DMS114 treated with DMSO at 0.1 percent for 48 hours (cell line): ENCODE data around the gene MLLT3.
"Not testable (repeated sequence)": the region's sequence is repeated elsewhere in the genome, so short reads cannot be mapped to it uniquely, and the experiment has no call there.

Source experiments
- DNase-seq: peaks from one replicate; lab custom pipeline; 2025; ENCODE audit not compliant: unreplicated experiment; lab: John Stamatoyannopoulos, UW

The MLLT3 gene

DNA sequence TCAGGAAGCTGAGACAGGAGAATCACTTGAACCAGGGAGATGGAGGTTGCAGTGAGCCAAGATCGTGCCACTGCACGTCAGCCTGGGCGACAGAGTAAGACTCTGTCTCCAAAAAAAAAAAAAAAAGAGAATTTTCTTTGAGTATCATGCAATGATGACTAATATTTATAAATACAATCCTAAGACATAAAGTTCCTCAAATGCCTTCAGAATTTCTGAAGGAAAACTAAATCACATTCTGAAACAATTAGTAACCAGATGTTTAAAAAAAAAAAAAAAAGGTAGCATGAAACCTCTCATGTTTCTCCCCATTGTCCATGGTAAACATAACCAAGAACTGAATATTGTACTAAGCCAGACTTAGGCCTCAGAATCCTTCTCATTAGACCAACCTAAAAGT lies 23.1 kb downstream of the MLLT3 start:
- no peak for DNase-seq

DNA sequence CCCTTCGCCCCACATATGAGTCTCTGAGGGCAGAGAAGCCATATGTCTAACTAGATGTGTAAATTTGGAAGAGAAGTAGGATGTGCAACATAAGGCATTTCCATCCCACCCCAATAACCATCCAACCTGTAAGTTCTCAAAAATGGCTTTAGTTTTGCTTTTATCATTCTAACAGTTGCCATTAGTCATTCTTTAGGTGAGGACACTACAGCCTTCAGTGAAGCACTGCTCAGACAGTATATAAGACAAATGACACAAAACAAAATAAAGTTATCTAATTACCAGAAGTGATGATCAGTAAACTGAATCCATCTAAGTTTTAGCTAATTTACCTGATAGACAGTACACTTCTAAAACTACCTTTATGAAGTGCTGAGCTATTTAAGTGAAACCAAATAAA lies 23.9 kb downstream of the MLLT3 start:
- no peak for DNase-seq

DNA sequence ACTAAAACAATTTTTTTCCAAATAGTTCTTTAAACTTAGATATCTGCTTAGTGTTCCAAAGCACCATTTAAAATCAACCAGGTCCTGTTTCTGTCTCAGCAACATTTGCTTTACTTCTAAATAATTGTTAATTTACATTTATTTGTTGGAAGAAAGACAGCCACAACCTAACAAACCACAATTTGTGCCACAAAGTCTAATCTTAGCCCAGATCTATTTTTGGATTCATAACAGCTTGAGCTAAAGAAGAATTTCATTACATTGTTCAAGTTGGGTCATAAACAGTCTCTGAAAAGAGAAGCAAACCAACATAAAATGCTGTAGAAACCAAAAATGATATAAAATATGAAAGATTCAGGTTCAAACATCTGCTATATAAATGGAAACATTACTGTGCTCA lies 24.4 kb downstream of the MLLT3 start:
- DNase-seq, result no peak

DNA sequence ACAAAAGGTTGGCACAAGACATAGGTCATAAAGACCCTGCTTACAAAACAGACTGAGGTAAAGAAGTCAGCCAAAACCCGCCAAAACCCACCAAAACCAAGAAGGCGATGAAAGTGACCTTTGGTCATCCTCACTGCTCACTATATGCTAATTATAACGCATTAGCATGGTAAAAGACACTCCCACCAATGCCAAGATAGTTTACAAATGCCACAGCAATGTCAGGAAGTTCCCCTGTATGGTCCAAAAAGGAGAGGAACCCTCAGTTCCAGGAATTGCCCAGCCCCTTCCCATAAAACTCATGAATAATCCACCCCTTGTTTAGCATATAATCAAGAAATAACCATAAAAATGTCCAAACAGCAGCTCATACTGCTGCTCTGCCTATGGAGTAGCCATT lies 27.7 kb downstream of the MLLT3 start:
- no peak for DNase-seq

DNA sequence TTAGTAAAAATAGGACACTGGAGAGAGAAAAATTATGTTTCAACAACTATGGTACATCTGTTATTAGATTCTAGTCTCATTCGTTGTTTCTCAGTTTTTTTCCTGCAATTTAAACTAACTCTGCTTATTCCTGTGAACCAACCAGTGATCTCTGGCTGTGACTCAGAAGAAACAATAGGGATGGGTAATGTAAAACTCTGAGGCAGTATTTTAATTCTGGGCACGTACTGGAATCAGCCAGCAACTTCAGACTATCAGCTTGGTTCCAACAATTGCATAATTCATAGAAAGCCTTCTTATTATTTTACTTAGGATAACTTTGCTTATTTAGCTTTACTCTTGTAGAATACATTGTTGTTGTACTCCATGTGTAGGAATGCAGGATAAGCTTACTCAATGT lies 28.8 kb downstream of the MLLT3 start:
- no peak for DNase-seq

DNA sequence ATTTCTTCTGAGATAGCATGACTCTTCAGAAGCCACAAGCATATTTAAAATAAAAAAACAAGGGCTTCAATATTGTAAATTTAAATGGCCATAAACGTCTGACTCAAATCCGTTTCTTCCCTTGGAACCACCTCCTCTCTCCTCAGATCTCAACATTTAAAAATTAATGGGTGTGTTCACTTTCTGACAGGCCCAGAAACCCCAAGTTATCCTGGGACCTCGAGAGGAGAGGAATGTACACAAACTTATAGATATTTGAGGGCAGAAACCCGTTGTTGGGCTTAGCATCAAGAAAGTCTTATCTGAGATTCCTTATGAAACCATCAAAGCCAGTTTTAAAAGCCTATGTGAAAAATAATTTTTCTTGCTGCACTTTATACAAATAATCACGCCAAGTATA lies 29.2 kb downstream of the MLLT3 start:
- no peak for DNase-seq

DNA sequence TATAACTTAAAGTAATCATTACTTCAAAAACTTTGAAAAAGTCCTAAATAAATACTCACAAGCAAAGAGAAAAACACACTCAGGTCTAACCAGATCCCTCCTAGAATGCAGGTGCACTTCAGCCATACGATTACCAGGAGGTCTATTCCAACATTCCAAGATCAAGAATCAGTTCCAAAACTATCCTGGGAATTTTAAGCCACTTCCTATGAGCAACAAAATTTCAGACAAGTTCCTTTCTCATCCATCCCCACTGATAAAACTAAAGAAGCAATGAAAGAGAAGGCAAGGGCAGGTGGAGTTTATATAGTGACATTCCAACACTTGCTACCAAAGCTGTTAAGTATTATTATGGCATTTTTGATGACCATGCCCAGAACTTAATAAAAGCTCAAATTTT lies 29.6 kb downstream of the MLLT3 start:
- DNase-seq, result no peak

DNA sequence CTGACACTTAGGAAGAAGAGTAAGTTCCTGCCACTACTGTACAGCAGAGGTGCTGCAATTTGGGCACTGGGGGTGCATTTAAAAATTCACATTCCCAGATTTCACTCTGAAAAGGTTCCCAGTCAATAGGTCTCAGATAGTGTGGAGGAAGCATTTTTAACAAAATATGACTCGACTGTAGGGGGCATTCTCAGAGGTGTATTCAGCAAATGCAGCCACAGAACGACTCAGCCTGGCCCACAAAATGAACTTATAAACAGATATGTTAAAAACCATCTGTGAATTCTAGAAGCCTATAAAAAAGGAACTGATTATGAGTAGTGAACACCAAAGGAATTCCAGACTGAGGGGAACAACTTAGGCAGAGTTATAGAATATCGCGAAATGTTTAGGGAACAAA lies 31.1 kb downstream of the MLLT3 start:
- DNase-seq, result no peak

DNA sequence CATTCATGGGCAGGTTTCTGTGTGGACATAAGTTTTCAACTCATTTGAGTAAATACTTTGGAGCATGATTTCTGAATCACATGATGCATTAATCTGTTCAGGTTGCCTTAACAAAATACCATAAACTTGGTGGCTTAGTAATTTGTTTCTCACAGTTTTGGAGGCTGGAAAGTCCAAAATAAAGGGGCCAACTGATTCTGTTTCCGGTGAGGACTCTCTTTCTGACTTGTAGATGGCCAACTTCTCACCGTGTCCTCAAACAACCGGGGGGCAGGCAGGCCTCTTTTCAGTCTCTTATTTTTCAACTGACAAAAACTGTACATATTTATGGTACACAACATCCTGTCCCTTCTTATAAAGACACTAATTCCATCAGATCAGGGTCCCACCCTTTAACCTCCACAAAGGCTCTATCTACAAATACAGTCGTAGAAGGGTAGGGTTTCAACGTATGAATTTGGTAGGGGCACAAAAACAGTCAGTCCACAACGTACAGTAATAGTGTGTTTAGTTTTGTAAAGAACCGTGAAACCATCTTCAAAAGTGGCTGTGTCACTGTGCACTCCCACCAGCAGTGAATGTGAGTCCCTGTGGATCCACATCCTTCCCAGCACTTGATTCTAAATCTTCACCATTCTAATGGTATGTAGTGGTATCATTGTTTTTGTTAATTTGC lies 37.2 kb downstream of the MLLT3 start:
- no peak for DNase-seq

DNA sequence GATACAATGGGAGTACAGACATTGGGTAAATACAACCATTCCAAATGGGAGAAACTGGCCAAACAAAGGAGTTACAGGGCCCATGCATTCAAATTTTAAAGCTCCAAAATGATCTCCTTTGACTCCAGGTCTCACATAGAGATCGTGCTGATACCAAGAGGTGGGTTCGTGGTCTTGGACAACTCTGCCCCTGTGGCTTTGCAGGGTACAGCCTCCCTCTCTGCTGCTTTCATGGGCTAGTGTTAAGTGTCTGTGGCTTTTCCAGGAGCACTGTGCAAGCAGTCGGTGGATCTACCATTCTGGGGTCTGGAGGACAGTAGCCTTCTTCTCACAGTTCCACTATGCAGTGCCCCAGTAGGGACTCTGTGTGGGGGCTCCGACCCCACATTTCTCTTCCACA lies 39.2 kb downstream of the MLLT3 start:
- not testable (repeated sequence) for DNase-seq

DNA sequence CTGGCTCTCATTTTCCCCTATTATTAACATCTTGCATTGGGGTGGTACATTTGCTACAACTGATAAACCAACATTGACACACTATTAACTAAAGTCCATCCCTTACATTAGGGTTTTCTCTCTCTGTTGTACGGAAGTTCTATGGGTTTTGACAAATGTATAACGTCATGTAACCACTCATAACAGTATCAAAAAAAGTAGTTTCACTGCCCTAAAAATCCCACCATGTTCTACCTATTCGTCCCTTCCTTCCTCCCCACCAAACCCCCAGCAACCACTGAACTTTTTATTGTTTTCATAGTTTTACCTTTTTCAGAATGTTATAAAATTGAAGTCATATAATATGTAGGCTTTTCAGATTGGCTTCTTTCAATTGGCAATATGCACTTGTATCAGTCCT lies 40.1 kb downstream of the MLLT3 start:
- DNase-seq, result no peak

DNA sequence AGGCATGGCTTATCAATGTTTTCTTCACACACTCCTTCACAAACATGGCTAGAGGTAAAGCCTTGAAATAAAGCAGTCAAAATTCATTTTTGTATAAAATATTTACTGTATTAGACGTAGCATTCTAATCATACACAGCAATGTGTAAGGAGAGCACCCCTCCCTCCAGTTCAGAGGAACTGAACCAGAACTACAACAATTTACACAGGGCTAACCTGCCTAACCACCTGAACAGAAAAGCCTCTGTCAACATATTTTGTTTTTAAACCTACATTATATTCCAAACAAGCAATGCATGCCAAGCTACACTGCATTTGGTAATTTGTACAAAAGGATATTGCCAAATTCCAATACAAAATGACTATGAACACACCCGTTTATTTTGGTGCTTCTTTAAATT lies 41.6 kb downstream of the MLLT3 start:
- no peak for DNase-seq

DNA sequence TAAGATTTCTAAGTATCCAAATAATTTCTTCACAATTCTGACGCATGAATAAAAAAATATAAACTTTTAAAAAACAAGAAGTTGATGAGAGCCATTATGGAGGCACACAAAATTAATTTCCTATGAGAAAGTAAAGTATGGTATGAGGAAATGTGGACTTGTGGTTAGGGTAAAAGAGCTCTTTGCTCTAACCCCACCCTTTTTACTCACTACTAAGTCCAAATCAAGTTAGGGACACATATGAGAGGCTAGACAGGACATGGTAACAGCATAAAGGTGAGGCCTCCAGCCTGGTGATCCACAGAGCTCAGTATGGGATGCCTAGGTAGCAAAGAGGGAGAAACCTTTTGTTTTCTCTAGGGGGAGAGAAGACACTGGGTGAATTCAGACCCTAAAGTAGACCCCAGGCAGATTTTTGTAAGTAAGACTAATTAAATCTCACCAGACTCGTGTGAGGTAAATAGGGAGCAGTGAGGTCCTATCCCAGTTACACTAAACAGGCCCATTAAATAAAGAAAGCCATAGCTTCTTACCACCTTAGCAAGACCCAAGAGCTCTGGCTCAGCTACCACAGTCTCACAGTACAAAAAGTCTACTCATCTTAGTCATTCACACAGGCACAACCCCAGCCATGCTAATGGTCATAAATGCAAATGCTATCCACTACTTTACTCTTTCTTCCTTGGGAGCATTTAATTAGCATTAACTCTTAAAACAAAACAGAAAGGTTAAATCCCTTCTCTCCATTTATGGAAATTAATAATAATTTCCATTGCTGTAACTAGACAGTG lies 42.6 kb downstream of the MLLT3 start:
- DNase-seq, result no peak

DNA sequence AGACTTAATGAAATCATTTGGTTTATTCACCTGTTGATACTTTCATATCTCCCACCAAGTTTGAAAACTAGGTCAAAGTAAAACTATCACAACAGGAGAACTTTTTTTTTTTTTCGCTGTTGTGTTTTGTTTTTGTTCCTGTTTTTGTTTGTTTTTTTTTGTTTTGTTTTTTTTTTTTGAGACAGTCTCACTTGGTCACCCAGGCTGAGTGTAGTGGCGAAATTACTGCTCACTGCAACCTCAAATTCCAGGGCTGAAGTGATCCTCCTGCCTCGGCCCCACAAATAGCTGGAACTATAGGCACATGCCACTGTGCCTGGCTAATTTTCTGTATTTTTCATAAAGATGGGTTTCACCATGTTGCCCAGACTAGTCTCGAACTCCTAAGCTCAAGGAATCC lies 49.3 kb downstream of the MLLT3 start:
- DNase-seq, result no peak

DNA sequence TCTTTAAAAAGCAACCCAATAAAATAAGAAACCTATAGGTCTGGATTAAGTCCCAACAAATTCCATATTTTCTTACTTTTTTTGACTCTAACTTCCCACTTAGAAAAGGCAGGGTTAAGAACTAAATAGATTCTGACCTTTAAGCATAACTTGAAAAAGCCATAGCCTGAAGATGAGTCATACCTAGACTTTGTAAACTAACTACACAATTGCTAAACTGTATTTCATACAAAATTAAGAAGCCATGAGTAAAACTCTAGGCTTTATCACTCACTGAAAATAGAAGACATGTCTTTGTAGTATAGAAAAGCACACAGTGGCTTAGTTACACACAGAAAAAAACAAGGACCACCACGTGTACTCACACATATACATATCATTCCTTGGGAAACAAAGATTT lies 51.5 kb downstream of the MLLT3 start:
- DNase-seq, result no peak

DNA sequence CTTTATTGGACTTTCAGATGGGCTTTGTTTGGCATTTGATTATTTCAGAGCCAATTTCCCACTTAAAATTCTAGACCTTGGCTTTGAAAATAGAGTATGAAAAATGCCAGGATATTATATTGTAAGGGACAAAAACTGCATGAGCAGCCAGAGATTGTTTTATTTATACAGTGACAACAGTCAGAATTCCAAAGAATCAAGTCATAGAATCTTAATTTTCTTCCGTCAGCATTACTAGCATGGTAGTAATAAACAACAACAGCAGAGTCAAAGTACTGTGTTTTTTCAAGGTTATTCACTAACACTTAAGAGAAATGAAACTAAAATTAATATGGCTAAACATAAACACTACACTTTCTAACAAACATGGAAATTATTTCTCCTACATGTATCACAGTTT lies 52.2 kb downstream of the MLLT3 start:
- DNase-seq, result no peak

DNA sequence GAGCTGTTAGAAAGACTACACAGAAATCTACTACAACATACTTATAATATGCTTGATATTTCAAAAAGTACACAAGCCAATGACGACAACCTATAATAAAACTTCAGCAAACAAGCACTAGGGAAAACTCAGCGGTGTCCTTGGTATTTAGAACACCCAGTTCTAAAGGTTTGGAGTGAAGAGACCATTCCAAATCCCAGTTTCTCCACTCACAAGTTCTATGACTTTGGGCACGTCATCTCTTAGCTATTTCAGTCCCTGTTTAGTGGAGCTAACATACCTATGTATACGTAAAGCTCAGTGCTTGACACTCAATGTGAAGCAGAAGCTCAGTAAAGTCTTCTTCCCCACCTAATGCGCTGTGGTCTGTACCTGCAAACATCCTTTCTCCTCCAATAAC lies 52.8 kb downstream of the MLLT3 start:
- DNase-seq, result no peak

DNA sequence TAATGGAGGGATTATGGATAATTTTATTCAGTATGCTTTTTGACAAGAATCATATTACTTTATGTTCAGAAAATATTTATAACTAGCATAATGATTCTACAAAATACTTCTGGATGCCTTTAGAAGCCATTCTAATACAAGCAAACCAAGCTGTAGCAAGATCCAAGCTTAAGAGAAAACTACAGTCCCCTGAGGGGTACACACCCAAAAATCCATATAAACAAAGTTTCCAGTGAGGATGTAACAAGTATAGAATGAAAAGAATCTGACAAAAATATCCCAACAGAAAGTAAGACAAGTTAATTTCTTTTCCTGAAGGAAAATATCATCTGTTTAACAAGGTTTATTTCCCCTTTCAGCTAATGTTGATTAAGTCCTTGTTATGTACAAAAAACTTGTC lies 53.9 kb downstream of the MLLT3 start:
- no peak for DNase-seq

DNA sequence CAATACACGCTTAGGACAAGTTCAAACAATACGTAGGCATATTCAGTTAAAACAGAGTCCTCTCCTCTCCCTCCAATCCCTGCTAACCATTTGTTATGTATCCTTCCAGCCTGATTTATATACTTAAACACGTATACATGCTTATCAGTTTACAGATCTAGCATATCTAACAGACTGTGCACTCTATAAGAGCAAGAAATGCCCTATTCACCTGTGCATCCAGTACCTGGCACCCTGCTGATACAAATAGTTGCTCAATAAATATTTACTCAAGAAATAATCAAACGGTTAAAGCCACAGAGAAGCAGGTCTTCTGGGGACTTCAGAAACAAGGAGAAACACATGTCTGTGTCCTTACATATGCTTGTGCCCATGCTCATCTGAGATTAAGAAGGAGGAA lies 55.9 kb downstream of the MLLT3 start:
- no peak for DNase-seq

DNA sequence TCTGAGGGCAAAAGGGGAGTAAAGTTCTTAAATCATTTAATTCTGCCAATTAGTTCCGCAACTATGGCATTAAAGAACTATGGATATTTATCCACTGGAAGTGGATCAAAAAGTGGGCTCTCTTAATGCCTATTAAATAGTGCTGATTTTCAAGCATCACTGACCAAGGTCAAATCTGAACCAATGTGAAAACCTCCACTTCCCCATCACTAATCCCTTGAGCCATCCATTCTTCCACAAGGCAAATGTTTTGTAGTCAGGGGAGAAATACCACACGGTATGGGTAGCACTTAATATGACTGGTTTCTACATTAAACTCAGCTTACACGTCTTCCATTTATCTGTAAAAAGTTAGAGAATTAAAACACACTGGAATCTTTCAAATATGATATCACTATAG lies 57.6 kb downstream of the MLLT3 start:
- DNase-seq, result no peak

DNA sequence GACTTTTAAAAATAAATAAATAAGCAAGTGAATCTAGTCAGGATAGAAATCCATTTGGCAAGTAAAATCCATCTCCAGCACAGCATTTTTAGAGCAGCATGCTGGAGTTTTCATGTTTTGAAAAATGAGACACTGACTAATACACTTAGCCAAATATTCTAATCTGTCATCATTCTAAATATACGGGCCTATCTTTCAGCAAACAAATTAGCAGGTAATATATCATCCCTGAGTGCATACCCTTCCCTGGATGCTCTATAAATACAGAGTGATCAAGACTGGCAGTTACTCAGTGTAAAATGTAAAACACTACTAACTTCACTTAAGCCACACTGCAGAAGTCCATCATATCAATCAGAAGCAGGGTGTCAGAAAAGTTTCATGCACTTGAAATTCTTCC lies 58.4 kb downstream of the MLLT3 start:
- no peak for DNase-seq

DNA sequence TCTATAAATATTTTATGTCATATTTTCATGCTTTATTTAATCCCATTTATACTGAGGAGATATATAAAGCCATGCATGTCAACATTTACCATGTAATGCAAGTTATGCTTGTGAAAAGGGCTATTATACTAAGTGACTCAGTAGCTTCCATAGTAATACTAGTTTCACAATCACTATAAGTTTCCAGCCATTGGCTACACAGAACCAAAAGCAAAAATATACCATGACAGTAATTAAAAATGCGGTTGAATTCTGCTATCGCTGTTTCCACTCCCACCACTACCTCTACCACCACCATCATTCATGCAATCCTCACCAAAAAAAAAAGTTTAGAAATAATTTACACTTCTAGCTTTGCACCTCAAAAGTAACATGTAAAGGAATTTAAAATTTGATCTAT lies 60.2 kb downstream of the MLLT3 start:
- no peak for DNase-seq

DNA sequence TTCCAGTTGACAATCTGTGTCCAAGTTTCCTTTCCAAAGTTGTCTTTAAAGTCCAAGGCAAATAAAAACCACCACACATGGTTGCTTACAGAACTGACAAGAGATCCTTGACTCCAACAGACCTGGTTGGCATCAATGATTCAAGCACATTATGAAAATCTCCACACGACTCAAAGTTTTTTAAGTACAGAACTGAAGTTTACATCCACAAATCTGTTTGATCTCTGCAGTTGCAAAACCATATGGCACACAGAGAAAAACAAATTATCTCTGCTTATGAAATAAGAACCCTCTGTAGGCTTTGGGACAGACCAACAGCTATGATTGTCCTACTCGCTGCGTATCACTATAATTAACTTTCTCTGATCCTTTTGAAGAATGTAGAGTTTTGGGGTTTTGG lies 60.8 kb downstream of the MLLT3 start:
- DNase-seq, result no peak
